Measurements from ENCODE around the gene PCED1A. TPM values are rescaled to one million over a fixed set of nuclear protein-coding genes. Genes with fewer than 3 reads are reported as not detected.

Gene PCED1A
- total and polyA plus RNA-seq, 2 donors (not counting 1 experiment from before 2014, with no cell fraction given) = 96.8 to 176 TPM

GRCh38 chr20:2820084-2820895 lies 20.2 kb downstream of the PCED1A start:
- Histone ChIP-seq H3K4me1 (ENCODE audit: control insufficient read depth in 2 of 2, insufficient read depth in 2 of 2, low read length in 2 of 2) (peaks cover 0 to 3% of the 10 kb centered on the region in 2 donors), H3K4me2 (replicated peaks; ENCODE audit: low read depth, low read length, poor library complexity, severe bottlenecking) (no peak overlapping the region), H3K4me3 (ENCODE audit: control extremely low read depth in 1 of 5, extremely low read depth in 1 of 5, insufficient read depth in 1 of 5, low read depth in 2 of 5, low read length in 4 of 5) (no peak overlapping the region), H4K20me1 (ENCODE audit: control insufficient read depth, insufficient read depth, low read length, poor library complexity, severe bottlenecking) (no peaks in the 10 kb centered on the region), H3K9ac (ENCODE audit: low read length) (no peak overlapping the region), H3K9me3 (ENCODE audit: control extremely low read depth in 1 of 3, control insufficient read depth in 2 of 3, insufficient read depth in 1 of 3, low read length in 2 of 3) (no peaks in the 10 kb centered on the region), H3K27ac (ENCODE audit: low read length in 2 of 2) (no peak overlapping the region), H2AFZ (ENCODE audit: insufficient read depth, low read depth, low read length, poor library complexity, severe bottlenecking) (no peak overlapping the region), H3K79me2 (ENCODE audit: control insufficient read depth, insufficient read depth, low read length) (no peaks in the 10 kb centered on the region), H3K36me3 (replicated peaks in 1 of 2; ENCODE audit: control extremely low read depth in 1 of 2, control insufficient read depth in 1 of 2, extremely low read depth in 1 of 2, insufficient read depth in 2 of 2, low read length in 1 of 2) (no peaks in the 10 kb centered on the region), H3K27me3 (replicated peaks in 1 of 4; ENCODE audit: control extremely low read depth in 1 of 4, control insufficient read depth in 3 of 4, insufficient read depth in 4 of 4, low read length in 3 of 4) (peaks cover 0 to 46% (median 17%) of the 10 kb centered on the region in 4 experiments)
- H3K4me3 Mint-ChIP-seq = no peak overlapping the region
- CTCF ChIA-PET = no interaction called here
- peaks cover 36% of the 10 kb centered on the region for H3K27me3 Mint-ChIP-seq
- no peak for DNase-seq
- WGBS (ENCODE audit: insufficient coverage) = 76% methylated on average over 30 of the region's 32 CpGs
- ATAC-seq (ENCODE audit: low read depth) = no peak
- H3K27ac Mint-ChIP-seq = no peak overlapping the region
- H3K4me1 Mint-ChIP-seq = peaks cover 9% of the 10 kb centered on the region
- intact Hi-C loops (cut with micrococcal nuclease) = no loop called here
- POLR2A ChIA-PET = no interaction called here
- H3K9me3 Mint-ChIP-seq (ENCODE audit: insufficient read depth) = no peaks in the 10 kb centered on the region
- TF ChIP-seq CTCF (IDR thresholded peaks at IDR 0.05) (no peak), EZH2 (IDR thresholded peaks at IDR 0.05; ENCODE audit: borderline replicate concordance, insufficient read depth, low read depth, low read length, poor library complexity, severe bottlenecking) (no peak)

GRCh38 chr20:2817891-2818595 lies 22.4 kb downstream of the PCED1A start:
- no peak for DNase-seq
- peaks cover 0 to 3% of the 10 kb centered on the region in 2 donors for H3K4me1 ChIP-seq (ENCODE audit: control insufficient read depth in 2 of 2, insufficient read depth in 2 of 2, low read length in 2 of 2)
- peaks cover 0 to 52% (median 17%) of the 10 kb centered on the region in 4 experiments for H3K27me3 ChIP-seq (replicated peaks in 1 of 4; ENCODE audit: control extremely low read depth in 1 of 4, control insufficient read depth in 3 of 4, insufficient read depth in 4 of 4, low read length in 3 of 4)
- H3K27ac Mint-ChIP-seq = no peak overlapping the region
- H3K4me1 Mint-ChIP-seq = peaks cover 9% of the 10 kb centered on the region
- no peak for TF ChIP-seq CTCF (IDR thresholded peaks at IDR 0.05)
- ChIA-PET CTCF (no interaction called here), POLR2A (no interaction called here)
- WGBS (ENCODE audit: insufficient coverage) = 97% methylated on average over 5 of the region's 7 CpGs
- no peaks in the 10 kb centered on the region for H4K20me1 ChIP-seq (ENCODE audit: control insufficient read depth, insufficient read depth, low read length, poor library complexity, severe bottlenecking)
- ATAC-seq (ENCODE audit: low read depth) = no peak
- intact Hi-C loops (cut with micrococcal nuclease) = no loop called here
- H3K27ac ChIP-seq (ENCODE audit: low read length in 2 of 2) = no peak overlapping the region
- no peak overlapping the region for H3K9ac ChIP-seq (ENCODE audit: low read length)
- H3K4me3 ChIP-seq (ENCODE audit: control extremely low read depth in 1 of 5, extremely low read depth in 1 of 5, insufficient read depth in 1 of 5, low read depth in 2 of 5, low read length in 4 of 5) = no peak overlapping the region
- no peaks in the 10 kb centered on the region for H3K9me3 ChIP-seq (ENCODE audit: control extremely low read depth in 1 of 3, control insufficient read depth in 2 of 3, insufficient read depth in 1 of 3, low read length in 2 of 3)
- no peak overlapping the region for H3K4me3 Mint-ChIP-seq
- no peaks in the 10 kb centered on the region for H3K36me3 ChIP-seq (replicated peaks in 1 of 2; ENCODE audit: control extremely low read depth in 1 of 2, control insufficient read depth in 1 of 2, extremely low read depth in 1 of 2, insufficient read depth in 2 of 2, low read length in 1 of 2)
- H3K9me3 Mint-ChIP-seq (ENCODE audit: insufficient read depth) = no peaks in the 10 kb centered on the region
- no peaks in the 10 kb centered on the region for H3K79me2 ChIP-seq (ENCODE audit: control insufficient read depth, insufficient read depth, low read length)
- peaks cover 51% of the 10 kb centered on the region for H3K27me3 Mint-ChIP-seq
- no peak overlapping the region for H3K4me2 ChIP-seq (replicated peaks; ENCODE audit: low read depth, low read length, poor library complexity, severe bottlenecking)
- no peak overlapping the region for H2AFZ ChIP-seq (ENCODE audit: insufficient read depth, low read depth, low read length, poor library complexity, severe bottlenecking)

Measured in B cell (primary cell).